ENCODE data around the gene MEST.

- TF ChIP-seq CTCF (IDR thresholded peaks at IDR 0.05) (no peak), SIN3A (IDR thresholded peaks at IDR 0.05; ENCODE audit: borderline replicate concordance, insufficient read depth, low read depth, low read length) (no peak), REST (IDR thresholded peaks at IDR 0.05; ENCODE audit: insufficient read depth in 1 of 2, low read depth in 2 of 2, low read length in 1 of 2) (no peak)
These were observed at the start of gene MEST for GRCh38 chr7:130491841-130492522.
